Keratinocyte (primary cell): Measurements from ENCODE around the gene PCIF1. TPM values are rescaled to one million over a fixed set of nuclear protein-coding genes. Genes with fewer than 3 reads are reported as not detected.

Experiments
- DNase-seq: peaks from one replicate; pipeline ENCODE4 v3.0.0-alpha.2; 2011; ENCODE audit warnings: low read depth, missing footprints, low spot score
- FAIRE-seq: peaks from 2 replicates; lab custom pipeline; 2011; peaks lifted over from hg19 to GRCh38; lab: Jason Lieb, UNC
- H2AFZ ChIP-seq: 2 replicates; pipeline ENCODE4 v1.6.0; 2012; ENCODE audit warnings: low read length, control low read depth, inconsistent platforms; ENCODE audit not compliant: control insufficient read depth
- H3K27ac ChIP-seq: 2 replicates; pipeline ENCODE4 v1.5.1; 2011; ENCODE audit warnings: low read length; ENCODE audit not compliant: control insufficient read depth, insufficient read depth
- H3K27me3 ChIP-seq: 3 replicates; pipeline ENCODE4 v1.6.0; 2011; ENCODE audit warnings: low read length; ENCODE audit not compliant: control insufficient read depth, insufficient read depth; ENCODE audit errors: extremely low read depth
- H3K36me3 ChIP-seq, 2 experiments: 2 replicates in 1 of 2; 3 replicates in 1 of 2; pipeline ENCODE4 v1.5.1; 2011; ENCODE audit warnings: low read length in 2 of 2, mild to moderate bottlenecking in 1 of 2; ENCODE audit not compliant: control insufficient read depth in 2 of 2, insufficient read depth in 2 of 2; ENCODE audit errors: extremely low read depth in 1 of 2
- H3K4me1 ChIP-seq: 3 replicates; pipeline ENCODE4 v1.5.1; 2011; ENCODE audit warnings: low read length; ENCODE audit not compliant: control insufficient read depth, insufficient read depth; ENCODE audit errors: extremely low read depth
- H3K4me2 ChIP-seq: 3 replicates; pipeline ENCODE4 v1.6.0; 2011; ENCODE audit warnings: low read depth, low read length; ENCODE audit not compliant: control insufficient read depth, insufficient read depth; ENCODE audit errors: extremely low read depth
- H3K4me3 ChIP-seq, 3 experiments: fragments of 200-600 bp in 1 of 3; sonication (generic) in 1 of 3; 2 replicates in 2 of 3; 3 replicates in 1 of 3; pipeline ENCODE4 v1.5.1; 2011 to 2016; ENCODE audit warnings: low read length in 3 of 3, mild to moderate bottlenecking in 3 of 3, control low read depth in 2 of 3, inconsistent platforms in 1 of 3, low read depth in 1 of 3, mixed read lengths in 1 of 3, mixed run types in 1 of 3, moderate library complexity in 1 of 3; ENCODE audit not compliant: control insufficient read depth in 2 of 3, insufficient read depth in 2 of 3; ENCODE audit errors: extremely low read depth in 1 of 3
- H3K79me2 ChIP-seq: 2 replicates; pipeline ENCODE4 v1.6.0; 2012; ENCODE audit warnings: low read length; ENCODE audit not compliant: control insufficient read depth, insufficient read depth
- H3K9ac ChIP-seq: 3 replicates; pipeline ENCODE4 v1.6.0; 2011; ENCODE audit warnings: low read length; ENCODE audit not compliant: control insufficient read depth, insufficient read depth; ENCODE audit errors: extremely low read depth
- H3K9me1 ChIP-seq: 3 replicates; pipeline ENCODE4 v1.6.0; 2011; ENCODE audit warnings: low read length; ENCODE audit not compliant: control insufficient read depth, insufficient read depth; ENCODE audit errors: extremely low read depth
- H3K9me3 ChIP-seq: 2 replicates; pipeline ENCODE4 v1.5.1; 2012; ENCODE audit warnings: low read depth, low read length; ENCODE audit not compliant: control insufficient read depth
- H4K20me1 ChIP-seq: 3 replicates; pipeline ENCODE4 v1.6.0; 2011; ENCODE audit warnings: low read length; ENCODE audit not compliant: control insufficient read depth, insufficient read depth; ENCODE audit errors: extremely low read depth
- CTCF ChIP-seq, 3 experiments: IDR thresholded peaks in 1 of 3; conservative IDR thresholded peaks in 1 of 3; optimal IDR thresholded peaks in 1 of 3; 2 replicates in 2 of 3; 3 replicates in 1 of 3; pipeline versions ENCODE3 to v1.5.1; 2011; ENCODE audit warnings: low read length in 3 of 3, mild to moderate bottlenecking in 3 of 3, moderate library complexity in 2 of 3, control low read depth in 1 of 3, inconsistent platforms in 1 of 3; ENCODE audit not compliant: insufficient read depth in 2 of 3; ENCODE audit errors: extremely low read depth in 1 of 3
- EZH2 ChIP-seq: IDR thresholded peaks from one replicate; pipeline ENCODE4 v1.6.1; 2012; ENCODE audit warnings: inconsistent platforms, mild to moderate bottlenecking, low read length, moderate library complexity
- dilution Hi-C: fragments of 300-500 bp; cut with MboI; formaldehyde crosslinking; loops from one replicate; pipeline ENCODE4 v1.7.0; 2020; ENCODE audit warnings: low sequenced_read_pairs; ENCODE audit not compliant: extremely low pct_ligation_motif_present
- polyA plus RNA-seq, 5 experiments: library from polyadenylated mRNA; depleted of rRNA in 3 of 5; stranded (reverse) in 3 of 5; stranded (forward) in 1 of 5; unstranded in 1 of 5; fragments of >200 nt; gene quantifications; 1 replicate in 1 of 5; 2 replicates in 3 of 5; 3 replicates in 1 of 5; pipeline versions ENCODE4 v1.2.1 to v1.2.3, GENCODE V29; 2011 to 2012; ENCODE audit warnings: missing spikeins in 2 of 5, low read depth in 1 of 5, low replicate concordance in 1 of 5

Gene PCIF1
- polyA plus RNA-seq, 1 donor (not counting 4 experiments of a cell fraction or from before 2014, with no cell fraction given): 7.0 TPM

- FAIRE-seq (no peak), DNase-seq (peak; percentile 83)
- Histone ChIP-seq H3K9me1 (no peaks in the 10 kb centered on the region), H3K27ac (peak within 1 kb of the TSS; percentile 100), H3K27me3 (no peaks in the 10 kb centered on the region), H3K36me3 (peaks cover 24 to 25% of the 10 kb centered on the region in 2 experiments), H3K4me2 (peak within 1 kb of the TSS; percentile 95), H3K9me3 (no peaks in the 10 kb centered on the region), H3K4me3 (peak within 1 kb of the TSS; percentile 86 to 94 (median 89)), H4K20me1 (no peaks in the 10 kb centered on the region), H3K4me1 (peaks cover 23% of the 10 kb centered on the region), H3K9ac (peak within 1 kb of the TSS; percentile 100), H3K79me2 (peaks cover 34% of the 10 kb centered on the region), H2AFZ (peak within 1 kb of the TSS; percentile 98)
- TF ChIP-seq CTCF (optimal IDR thresholded peaks at IDR 0.05 in 1 of 3, IDR thresholded peaks at IDR 0.05 in 1 of 3, conservative IDR thresholded peaks at IDR 0.05 in 1 of 3; ENCODE audit: extremely low read depth in 1 of 3, insufficient read depth in 2 of 3, low read length in 3 of 3) (peak in 1 of 3 experiments; percentile 45), EZH2 (no peak)
- dilution Hi-C loops: no loop called here
Measured at GRCh38 chr20:45971675-45972499, 37.4 kb downstream of the PCIF1 start, which contains the start of gene ZNF335. Gene ZNF335, minus strand, starts transcription at chr20:45972203. Its CDS starts 793 bp downstream, at chr20:45971410.

- no peaks in the 10 kb centered on the region for H3K9me1 ChIP-seq
- FAIRE-seq (no peak), DNase-seq (no peak)
- H3K4me3 ChIP-seq: peak overlapping the region in 2 of 3 experiments; percentile 59 to 89
- TF ChIP-seq CTCF (optimal IDR thresholded peaks at IDR 0.05 in 1 of 3, IDR thresholded peaks at IDR 0.05 in 1 of 3, conservative IDR thresholded peaks at IDR 0.05 in 1 of 3; ENCODE audit: extremely low read depth in 1 of 3, insufficient read depth in 2 of 3, low read length in 3 of 3) (no peak), EZH2 (no peak)
- H3K9me3 ChIP-seq: no peaks in the 10 kb centered on the region
- H3K27ac ChIP-seq: peak overlapping the region; percentile 100
- no peaks in the 10 kb centered on the region for H4K20me1 ChIP-seq
- peaks cover 23% of the 10 kb centered on the region for H3K4me1 ChIP-seq
- dilution Hi-C loops: no loop called here
- H3K79me2 ChIP-seq: peaks cover 34% of the 10 kb centered on the region
- H3K4me2 ChIP-seq: peak overlapping the region; percentile 86
- H3K27me3 ChIP-seq: no peaks in the 10 kb centered on the region
- peaks cover 17 to 19% of the 10 kb centered on the region in 2 experiments for H3K36me3 ChIP-seq
- peak overlapping the region; percentile 100 for H3K9ac ChIP-seq
- H2AFZ ChIP-seq: peak overlapping the region; percentile 75
Measured at GRCh38 chr20:45972500-45973183, 38.2 kb downstream of the PCIF1 start.
